Smooth muscle cell of bladder (primary cell): ENCODE results near the gene GLS2. TPM values are rescaled to one million over a fixed set of nuclear protein-coding genes. Genes with fewer than 3 reads are reported as not detected.

Experiments used
- total RNA-seq: library from RNA; depleted of rRNA; stranded (reverse); fragments of >200 nt; gene quantifications from 2 replicates; pipeline ENCODE4 v1.2.3, GENCODE V29; 2014

GLS2 gene
- total RNA-seq = 0.09 TPM in 1 of 2 replicates, not detected in the other

GRCh38 chr12:56488041-56488955, at the start of gene GLS2:
GLS2 (minus strand) TSS chr12:56488161; CDS start chr12:56488118, 43 bp downstream.

GRCh38 chr12:56521590-56522371, 33.8 kb upstream of the GLS2 start, which contains the start of gene RBMS2:
RBMS2 (plus strand) TSS chr12:56521820; CDS start chr12:56522024, 204 bp downstream.

GRCh38 chr12:56468216-56469006, 19.6 kb downstream of the GLS2 start, which contains the start of gene SPRYD4:
SPRYD4 (plus strand) TSS chr12:56468578; CDS start chr12:56468592, 14 bp downstream.

GRCh38 chr12:56454557-56454956, 33.4 kb downstream of the GLS2 start, which contains the start of gene MIP:
MIP (minus strand) TSS chr12:56454657; CDS start chr12:56454613, 44 bp downstream.

GRCh38 chr12:56448860-56449621, 38.9 kb downstream of the GLS2 start, which contains the start of gene TIMELESS:
TIMELESS (minus strand) TSS chr12:56449426; CDS start chr12:56434170, 15,256 bp downstream.

Other genes with a start within 250 kb of the GLS2 start
- 9.7 and 12.2 TPM in 2 replicates for gene ANKRD52, start 229.8 kb downstream of the GLS2 start, total RNA-seq
- 6.4 and 8.0 TPM in 2 replicates for gene COQ10A, start 221.2 kb downstream of the GLS2 start, total RNA-seq
- 52.1 and 61.7 TPM in 2 replicates for gene CS, start 187.8 kb downstream of the GLS2 start, total RNA-seq
- 85.5 and 104 TPM in 2 replicates for gene CNPY2, start 172.2 kb downstream of the GLS2 start, total RNA-seq
- 17.8 and 24.4 TPM in 2 replicates for gene PAN2, start 154.2 kb downstream of the GLS2 start, total RNA-seq
- not detected in 2 replicates for gene IL23A, start 149.3 kb downstream of the GLS2 start, total RNA-seq
- gene STAT2, start 128.1 kb downstream of the GLS2 start, total RNA-seq = 289 and 326 TPM in 2 replicates
- gene APOF, start 125.3 kb downstream of the GLS2 start, total RNA-seq = not detected in 2 replicates
- gene TIMELESS, start 38.7 kb downstream of the GLS2 start, total RNA-seq = 2.1 and 3.6 TPM in 2 replicates
- gene MIP, start 33.5 kb downstream of the GLS2 start, total RNA-seq = not detected in 2 replicates
- gene SPRYD4, start 19.6 kb downstream of the GLS2 start, total RNA-seq = 1.00 and 1.2 TPM in 2 replicates
- gene RBMS2, start 33.7 kb upstream of the GLS2 start, total RNA-seq = 10.2 and 10.5 TPM in 2 replicates
- gene BAZ2A, start 142.2 kb upstream of the GLS2 start, total RNA-seq = 12.4 and 16.0 TPM in 2 replicates
- gene ATP5F1B, start 157.8 kb upstream of the GLS2 start, total RNA-seq = 504 and 507 TPM in 2 replicates
- gene PTGES3, start 200.1 kb upstream of the GLS2 start, total RNA-seq = 33.1 and 48.4 TPM in 2 replicates
- 1,171 and 1,228 TPM in 2 replicates for gene NACA, start 237.1 kb upstream of the GLS2 start, total RNA-seq